HG02798 (cell line): Measurements from ENCODE around the gene AGAP1.

ENCODE experiments used
- ATAC-seq: cut with Tn5 transposase; IDR thresholded peaks from one replicate; pipeline ENCODE4 v1.9.1; 2021; ENCODE audit warnings: mild to moderate bottlenecking; ENCODE audit not compliant: unreplicated experiment, poor library complexity

Gene AGAP1

GRCh38 chr2:236176417-236176816, 682.6 kb downstream of the AGAP1 start:
- ATAC-seq, result no peak

GRCh38 chr2:236176951-236177350, 683.1 kb downstream of the AGAP1 start:
- ATAC-seq, result no peak

DNA sequence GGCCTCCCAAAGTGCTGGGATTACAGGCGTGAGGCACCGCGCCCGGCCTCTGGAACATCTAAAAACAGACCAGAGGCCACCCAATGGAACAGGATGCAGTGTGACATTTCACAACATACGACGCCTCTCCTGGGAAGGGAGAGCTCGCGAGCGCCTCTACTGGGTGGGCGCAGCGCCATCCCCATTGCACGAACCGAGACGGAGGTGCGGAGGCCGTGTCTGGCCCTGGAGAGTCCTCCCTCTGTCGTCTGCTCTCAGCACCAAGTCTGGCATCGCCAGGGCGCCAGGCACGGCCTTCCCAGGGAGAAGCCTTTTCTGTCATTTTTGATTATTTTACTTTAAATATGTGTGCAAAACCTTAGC, 683.7 kb downstream of the AGAP1 start:
- ATAC-seq, result no peak

DNA sequence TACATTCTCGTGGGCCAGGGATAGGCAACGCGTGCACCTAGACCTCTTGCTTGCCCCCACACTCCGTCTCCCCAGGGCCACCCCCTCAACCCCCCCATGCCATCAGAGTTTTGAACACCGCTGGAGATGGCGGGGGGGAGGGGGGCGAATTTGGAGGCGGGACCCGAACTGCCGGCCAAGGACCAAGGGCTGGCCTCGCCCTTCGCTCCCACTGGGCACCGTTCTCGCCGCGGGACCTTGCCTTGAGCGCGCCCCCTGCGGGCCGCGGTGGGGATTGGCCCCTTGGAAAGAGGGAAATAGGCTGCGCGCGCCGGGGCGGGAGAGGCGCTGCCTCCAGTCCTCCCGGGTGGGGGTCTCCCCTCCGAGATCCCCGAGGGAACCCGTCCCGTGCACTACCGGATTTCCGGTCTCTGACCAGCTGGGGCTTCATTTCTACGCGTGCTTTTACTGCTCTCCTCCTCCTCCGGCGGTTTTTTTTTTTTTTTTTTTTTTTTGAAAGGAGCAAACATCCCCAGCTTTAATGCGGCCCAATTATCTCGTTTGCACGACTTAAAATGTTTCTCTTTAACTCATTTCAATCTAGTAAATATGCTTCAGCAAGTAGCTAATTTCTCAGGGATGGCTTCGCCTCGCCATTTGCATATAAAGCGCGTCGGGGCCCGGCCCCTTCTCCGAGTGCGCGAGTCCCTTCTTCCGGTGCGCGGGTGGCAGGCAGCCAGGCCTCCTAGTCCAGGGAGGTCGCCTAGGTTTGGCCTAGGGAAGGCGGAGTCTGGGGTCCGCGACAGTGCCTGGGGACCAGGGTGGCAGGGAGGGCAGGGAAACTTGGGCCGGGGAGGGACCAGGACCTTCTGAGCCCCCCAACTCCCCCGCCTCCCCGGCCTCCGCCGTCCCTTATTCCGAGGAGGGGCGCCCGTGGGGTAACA, 684.4 kb downstream of the AGAP1 start:
- peak; percentile 36 for ATAC-seq

GRCh38 chr2:236178890-236179235, 685.0 kb downstream of the AGAP1 start:
- no peak for ATAC-seq

GRCh38 chr2:236179236-236180075, 685.6 kb downstream of the AGAP1 start:
- no peak for ATAC-seq

DNA sequence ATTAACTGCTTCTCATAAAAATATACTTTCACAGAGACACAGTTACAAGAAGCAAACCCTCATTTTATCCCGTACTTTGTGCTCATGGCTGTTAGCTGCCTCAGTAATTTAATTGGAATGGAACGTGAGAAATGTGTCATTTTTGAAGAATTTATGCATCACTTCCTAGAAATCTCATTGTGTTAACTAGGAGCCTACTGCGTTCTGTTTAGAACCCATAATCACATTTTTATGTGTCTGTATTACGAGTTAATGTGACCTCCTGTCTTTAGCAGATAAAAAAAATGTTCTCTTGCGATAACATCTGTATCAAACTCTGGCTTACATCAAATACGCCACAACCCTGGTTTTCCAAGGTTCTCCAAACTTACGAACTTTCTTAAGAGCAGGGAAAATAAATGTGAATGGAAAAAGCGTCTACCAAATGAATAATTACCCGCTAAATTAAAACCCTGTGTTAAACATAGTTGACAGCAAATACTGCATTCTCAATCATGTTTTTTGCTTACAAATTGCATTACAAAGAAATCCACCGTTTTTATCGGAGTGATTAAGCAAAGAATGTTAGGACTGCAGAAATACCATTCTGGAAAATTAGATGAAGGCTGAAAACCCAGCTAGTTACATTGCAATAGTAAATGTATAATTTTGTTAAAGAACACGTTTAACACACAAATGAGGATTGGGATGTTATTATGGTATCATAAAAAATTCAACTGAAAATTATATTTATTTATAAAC, 686.4 kb downstream of the AGAP1 start:
- no peak for ATAC-seq

DNA sequence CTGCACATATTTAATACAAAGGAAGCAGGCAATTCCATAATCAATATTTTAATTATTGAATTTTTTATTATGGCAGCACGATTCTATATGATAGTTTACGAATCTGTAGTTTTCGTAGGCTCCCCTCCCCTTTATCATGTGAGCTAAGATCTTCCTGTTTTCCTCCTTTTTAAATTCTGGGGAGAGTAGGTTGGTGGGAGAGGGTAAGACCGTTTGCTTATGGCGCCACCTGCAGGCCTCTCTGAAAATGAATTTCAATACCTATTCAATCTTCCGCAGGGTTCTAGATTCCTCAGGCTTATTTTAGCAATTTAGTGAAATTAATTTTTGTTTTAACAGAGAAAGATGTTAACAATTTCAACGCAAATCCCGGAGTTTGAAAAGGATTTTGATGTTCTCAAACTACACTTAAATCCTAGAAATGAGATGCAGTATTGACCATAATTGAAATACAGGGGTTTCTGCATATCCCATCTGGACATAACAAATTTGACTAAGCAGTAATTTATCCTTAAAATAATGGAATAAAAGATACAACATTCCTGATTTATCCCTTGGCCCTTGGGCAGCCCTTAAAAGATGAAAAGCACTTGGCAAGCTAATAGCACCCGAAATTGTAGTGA, 687.1 kb downstream of the AGAP1 start:
- no peak for ATAC-seq
